Keratinocyte (primary cell): Measurements from ENCODE around the gene RIBC1. TPM values are rescaled to one million over a fixed set of nuclear protein-coding genes. Genes with fewer than 3 reads are reported as not detected.

Source experiments
- DNase-seq: peaks from one replicate; pipeline ENCODE4 v3.0.0-alpha.2; 2011; ENCODE audit warnings: low read depth, missing footprints, low spot score
- FAIRE-seq: peaks from 2 replicates; lab custom pipeline; 2011; peaks lifted over from hg19 to GRCh38; lab: Jason Lieb, UNC
- H2AFZ ChIP-seq: 2 replicates; pipeline ENCODE4 v1.6.0; 2012; ENCODE audit warnings: low read length, control low read depth, inconsistent platforms; ENCODE audit not compliant: control insufficient read depth
- H3K27ac ChIP-seq: 2 replicates; pipeline ENCODE4 v1.5.1; 2011; ENCODE audit warnings: low read length; ENCODE audit not compliant: control insufficient read depth, insufficient read depth
- H3K27me3 ChIP-seq: 3 replicates; pipeline ENCODE4 v1.6.0; 2011; ENCODE audit warnings: low read length; ENCODE audit not compliant: control insufficient read depth, insufficient read depth; ENCODE audit errors: extremely low read depth
- H3K36me3 ChIP-seq, 2 experiments: 2 replicates in 1 of 2; 3 replicates in 1 of 2; pipeline ENCODE4 v1.5.1; 2011; ENCODE audit warnings: low read length in 2 of 2, mild to moderate bottlenecking in 1 of 2; ENCODE audit not compliant: control insufficient read depth in 2 of 2, insufficient read depth in 2 of 2; ENCODE audit errors: extremely low read depth in 1 of 2
- H3K4me1 ChIP-seq: 3 replicates; pipeline ENCODE4 v1.5.1; 2011; ENCODE audit warnings: low read length; ENCODE audit not compliant: control insufficient read depth, insufficient read depth; ENCODE audit errors: extremely low read depth
- H3K4me2 ChIP-seq: 3 replicates; pipeline ENCODE4 v1.6.0; 2011; ENCODE audit warnings: low read depth, low read length; ENCODE audit not compliant: control insufficient read depth, insufficient read depth; ENCODE audit errors: extremely low read depth
- H3K4me3 ChIP-seq, 3 experiments: fragments of 200-600 bp in 1 of 3; sonication (generic) in 1 of 3; 2 replicates in 2 of 3; 3 replicates in 1 of 3; pipeline ENCODE4 v1.5.1; 2011 to 2016; ENCODE audit warnings: low read length in 3 of 3, mild to moderate bottlenecking in 3 of 3, control low read depth in 2 of 3, inconsistent platforms in 1 of 3, low read depth in 1 of 3, mixed read lengths in 1 of 3, mixed run types in 1 of 3, moderate library complexity in 1 of 3; ENCODE audit not compliant: control insufficient read depth in 2 of 3, insufficient read depth in 2 of 3; ENCODE audit errors: extremely low read depth in 1 of 3
- H3K79me2 ChIP-seq: 2 replicates; pipeline ENCODE4 v1.6.0; 2012; ENCODE audit warnings: low read length; ENCODE audit not compliant: control insufficient read depth, insufficient read depth
- H3K9ac ChIP-seq: 3 replicates; pipeline ENCODE4 v1.6.0; 2011; ENCODE audit warnings: low read length; ENCODE audit not compliant: control insufficient read depth, insufficient read depth; ENCODE audit errors: extremely low read depth
- H3K9me1 ChIP-seq: 3 replicates; pipeline ENCODE4 v1.6.0; 2011; ENCODE audit warnings: low read length; ENCODE audit not compliant: control insufficient read depth, insufficient read depth; ENCODE audit errors: extremely low read depth
- H3K9me3 ChIP-seq: 2 replicates; pipeline ENCODE4 v1.5.1; 2012; ENCODE audit warnings: low read depth, low read length; ENCODE audit not compliant: control insufficient read depth
- H4K20me1 ChIP-seq: 3 replicates; pipeline ENCODE4 v1.6.0; 2011; ENCODE audit warnings: low read length; ENCODE audit not compliant: control insufficient read depth, insufficient read depth; ENCODE audit errors: extremely low read depth
- EZH2 ChIP-seq: IDR thresholded peaks from one replicate; pipeline ENCODE4 v1.6.1; 2012; ENCODE audit warnings: inconsistent platforms, mild to moderate bottlenecking, low read length, moderate library complexity
- dilution Hi-C: fragments of 300-500 bp; cut with MboI; formaldehyde crosslinking; loops from one replicate; pipeline ENCODE4 v1.7.0; 2020; ENCODE audit warnings: low sequenced_read_pairs; ENCODE audit not compliant: extremely low pct_ligation_motif_present
- polyA plus RNA-seq, 5 experiments: library from polyadenylated mRNA; depleted of rRNA in 3 of 5; stranded (reverse) in 3 of 5; stranded (forward) in 1 of 5; unstranded in 1 of 5; fragments of >200 nt; gene quantifications; 1 replicate in 1 of 5; 2 replicates in 3 of 5; 3 replicates in 1 of 5; pipeline versions ENCODE4 v1.2.1 to v1.2.3, GENCODE V29; 2011 to 2012; ENCODE audit warnings: missing spikeins in 2 of 5, low read depth in 1 of 5, low replicate concordance in 1 of 5
- TF ChIP-seq, protein P1 (sequence below), 3 experiments: IDR thresholded peaks in 1 of 3; conservative IDR thresholded peaks in 1 of 3; optimal IDR thresholded peaks in 1 of 3; 2 replicates in 2 of 3; 3 replicates in 1 of 3; pipeline versions ENCODE3 to v1.5.1; 2011; ENCODE audit warnings: low read length in 3 of 3, mild to moderate bottlenecking in 3 of 3, moderate library complexity in 2 of 3, control low read depth in 1 of 3, inconsistent platforms in 1 of 3; ENCODE audit not compliant: insufficient read depth in 2 of 3; ENCODE audit errors: extremely low read depth in 1 of 3

RIBC1 gene
- polyA plus RNA-seq, 1 donor (not counting 4 experiments of a cell fraction or from before 2014, with no cell fraction given) = 0.42 TPM

DNA sequence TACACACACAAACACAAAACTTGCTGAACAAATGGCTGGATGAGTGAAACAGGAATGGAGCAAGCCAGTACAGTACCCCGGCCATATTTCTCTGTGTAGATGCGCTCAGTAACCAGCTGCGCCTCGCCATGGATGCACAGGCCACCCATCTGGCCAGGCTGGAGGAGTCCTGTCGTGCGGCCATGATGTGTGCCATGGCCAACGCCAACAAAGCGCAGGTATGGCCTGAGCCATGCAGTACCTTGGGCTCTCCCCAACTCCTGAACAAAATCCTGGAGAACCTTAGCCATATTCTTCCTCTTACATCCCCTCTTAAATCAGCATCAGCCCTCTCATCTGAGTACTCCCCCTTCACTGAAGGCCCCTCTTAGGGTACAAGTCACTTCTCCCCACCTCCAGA is 7.1 kb downstream of the RIBC1 start:
- Histone ChIP-seq H3K79me2 (peaks cover 9% of the 10 kb centered on the region), H3K36me3 (peaks cover 6 to 8% of the 10 kb centered on the region in 2 experiments), H3K9ac (no peak overlapping the region), H3K4me1 (peaks cover 4% of the 10 kb centered on the region), H4K20me1 (no peaks in the 10 kb centered on the region), H2AFZ (no peak overlapping the region), H3K27ac (no peak overlapping the region), H3K4me2 (no peak overlapping the region), H3K9me1 (no peaks in the 10 kb centered on the region), H3K9me3 (no peaks in the 10 kb centered on the region), H3K27me3 (no peaks in the 10 kb centered on the region), H3K4me3 (no peak overlapping the region)
- no peak for TF ChIP-seq EZH2
- TF ChIP-seq, protein P1, sequence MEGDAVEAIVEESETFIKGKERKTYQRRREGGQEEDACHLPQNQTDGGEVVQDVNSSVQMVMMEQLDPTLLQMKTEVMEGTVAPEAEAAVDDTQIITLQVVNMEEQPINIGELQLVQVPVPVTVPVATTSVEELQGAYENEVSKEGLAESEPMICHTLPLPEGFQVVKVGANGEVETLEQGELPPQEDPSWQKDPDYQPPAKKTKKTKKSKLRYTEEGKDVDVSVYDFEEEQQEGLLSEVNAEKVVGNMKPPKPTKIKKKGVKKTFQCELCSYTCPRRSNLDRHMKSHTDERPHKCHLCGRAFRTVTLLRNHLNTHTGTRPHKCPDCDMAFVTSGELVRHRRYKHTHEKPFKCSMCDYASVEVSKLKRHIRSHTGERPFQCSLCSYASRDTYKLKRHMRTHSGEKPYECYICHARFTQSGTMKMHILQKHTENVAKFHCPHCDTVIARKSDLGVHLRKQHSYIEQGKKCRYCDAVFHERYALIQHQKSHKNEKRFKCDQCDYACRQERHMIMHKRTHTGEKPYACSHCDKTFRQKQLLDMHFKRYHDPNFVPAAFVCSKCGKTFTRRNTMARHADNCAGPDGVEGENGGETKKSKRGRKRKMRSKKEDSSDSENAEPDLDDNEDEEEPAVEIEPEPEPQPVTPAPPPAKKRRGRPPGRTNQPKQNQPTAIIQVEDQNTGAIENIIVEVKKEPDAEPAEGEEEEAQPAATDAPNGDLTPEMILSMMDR (optimal IDR thresholded peaks at IDR 0.05 in 1 of 3, IDR thresholded peaks at IDR 0.05 in 1 of 3, conservative IDR thresholded peaks at IDR 0.05 in 1 of 3; ENCODE audit: extremely low read depth in 1 of 3, insufficient read depth in 2 of 3, low read length in 3 of 3) = no peak
- DNase-seq = no peak
- dilution Hi-C loops = no loop called here
- FAIRE-seq = no peak

DNA sequence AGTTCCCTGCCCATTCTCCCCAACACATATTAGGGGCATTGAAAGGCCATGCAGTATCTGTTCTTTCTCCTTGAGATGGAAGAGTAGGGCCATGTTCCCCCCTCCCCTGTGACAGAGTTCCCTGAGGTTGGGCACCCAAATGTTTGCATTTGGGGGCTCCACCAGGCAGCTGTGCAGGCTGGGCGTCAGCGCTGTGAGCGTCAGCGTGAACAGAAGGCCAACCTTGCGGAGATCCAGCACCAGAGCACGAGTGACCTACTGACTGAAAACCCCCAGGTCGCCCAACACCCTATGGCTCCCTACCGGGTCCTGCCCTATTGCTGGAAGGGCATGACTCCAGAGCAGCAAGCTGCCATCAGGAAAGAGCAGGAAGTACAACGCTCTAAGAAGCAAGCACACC is 7.6 kb downstream of the RIBC1 start:
- no peak overlapping the region for H3K9ac ChIP-seq
- no peak overlapping the region for H2AFZ ChIP-seq
- TF ChIP-seq, protein P1 (optimal IDR thresholded peaks at IDR 0.05 in 1 of 3, IDR thresholded peaks at IDR 0.05 in 1 of 3, conservative IDR thresholded peaks at IDR 0.05 in 1 of 3; ENCODE audit: extremely low read depth in 1 of 3, insufficient read depth in 2 of 3, low read length in 3 of 3) = no peak
- no peak for TF ChIP-seq EZH2
- no peak for DNase-seq
- no peaks in the 10 kb centered on the region for H4K20me1 ChIP-seq
- peaks cover 4% of the 10 kb centered on the region for H3K4me1 ChIP-seq
- no peak overlapping the region for H3K27ac ChIP-seq
- H3K79me2 ChIP-seq = peaks cover 9% of the 10 kb centered on the region
- H3K27me3 ChIP-seq = no peaks in the 10 kb centered on the region
- dilution Hi-C loops = no loop called here
- H3K4me2 ChIP-seq = no peak overlapping the region
- no peak overlapping the region for H3K4me3 ChIP-seq
- H3K9me3 ChIP-seq = no peaks in the 10 kb centered on the region
- no peaks in the 10 kb centered on the region for H3K9me1 ChIP-seq
- no peak for FAIRE-seq
- H3K36me3 ChIP-seq = peaks cover 6 to 8% of the 10 kb centered on the region in 2 experiments
